HCEC 1CT (cell line): Measurements from ENCODE around the gene BAZ2B.
"Not testable (repeated sequence)": the region's sequence is repeated elsewhere in the genome, so short reads cannot be mapped to it uniquely, and the experiment has no call there.

Source experiments
- DNase-seq: peaks from one replicate; pipeline ENCODE4 v3.0.0-alpha.2; 2017

Gene BAZ2B, protein sequence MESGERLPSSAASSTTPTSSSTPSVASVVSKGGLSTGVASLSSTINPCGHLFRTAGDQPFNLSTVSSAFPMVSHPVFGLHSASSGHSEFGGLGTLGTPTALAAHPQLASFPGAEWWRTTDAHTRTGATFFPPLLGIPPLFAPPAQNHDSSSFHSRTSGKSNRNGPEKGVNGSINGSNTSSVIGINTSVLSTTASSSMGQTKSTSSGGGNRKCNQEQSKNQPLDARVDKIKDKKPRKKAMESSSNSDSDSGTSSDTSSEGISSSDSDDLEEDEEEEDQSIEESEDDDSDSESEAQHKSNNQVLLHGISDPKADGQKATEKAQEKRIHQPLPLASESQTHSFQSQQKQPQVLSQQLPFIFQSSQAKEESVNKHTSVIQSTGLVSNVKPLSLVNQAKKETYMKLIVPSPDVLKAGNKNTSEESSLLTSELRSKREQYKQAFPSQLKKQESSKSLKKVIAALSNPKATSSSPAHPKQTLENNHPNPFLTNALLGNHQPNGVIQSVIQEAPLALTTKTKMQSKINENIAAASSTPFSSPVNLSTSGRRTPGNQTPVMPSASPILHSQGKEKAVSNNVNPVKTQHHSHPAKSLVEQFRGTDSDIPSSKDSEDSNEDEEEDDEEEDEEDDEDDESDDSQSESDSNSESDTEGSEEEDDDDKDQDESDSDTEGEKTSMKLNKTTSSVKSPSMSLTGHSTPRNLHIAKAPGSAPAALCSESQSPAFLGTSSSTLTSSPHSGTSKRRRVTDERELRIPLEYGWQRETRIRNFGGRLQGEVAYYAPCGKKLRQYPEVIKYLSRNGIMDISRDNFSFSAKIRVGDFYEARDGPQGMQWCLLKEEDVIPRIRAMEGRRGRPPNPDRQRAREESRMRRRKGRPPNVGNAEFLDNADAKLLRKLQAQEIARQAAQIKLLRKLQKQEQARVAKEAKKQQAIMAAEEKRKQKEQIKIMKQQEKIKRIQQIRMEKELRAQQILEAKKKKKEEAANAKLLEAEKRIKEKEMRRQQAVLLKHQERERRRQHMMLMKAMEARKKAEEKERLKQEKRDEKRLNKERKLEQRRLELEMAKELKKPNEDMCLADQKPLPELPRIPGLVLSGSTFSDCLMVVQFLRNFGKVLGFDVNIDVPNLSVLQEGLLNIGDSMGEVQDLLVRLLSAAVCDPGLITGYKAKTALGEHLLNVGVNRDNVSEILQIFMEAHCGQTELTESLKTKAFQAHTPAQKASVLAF (N-terminal part only)

DNA sequence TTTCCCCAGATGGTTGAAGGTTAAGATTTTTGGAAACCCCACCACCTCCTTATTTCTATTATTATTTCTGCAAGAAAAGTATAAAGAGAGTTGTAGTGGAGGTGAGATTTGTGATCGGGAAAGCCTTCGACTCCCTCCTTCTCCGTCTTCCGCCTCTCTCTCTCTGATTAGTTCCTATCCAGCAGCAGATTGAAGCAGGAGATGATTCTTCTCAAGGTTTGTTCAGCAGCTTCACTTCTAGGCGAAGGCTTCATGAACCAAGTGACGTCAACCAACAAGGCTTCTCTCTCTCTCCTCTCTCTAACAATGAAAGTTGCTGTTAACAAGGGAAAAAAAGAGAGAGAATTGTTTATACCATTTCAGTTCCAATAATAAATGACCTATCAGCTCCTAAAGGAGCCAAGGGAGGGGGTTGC lies at the start of gene BAZ2B:
BAZ2B (minus strand) TSS at position 263 of the 416 bp plus-strand sequence. CDS start 137,829 bp downstream, outside the sequence.
- peak; percentile 75 for DNase-seq

DNA sequence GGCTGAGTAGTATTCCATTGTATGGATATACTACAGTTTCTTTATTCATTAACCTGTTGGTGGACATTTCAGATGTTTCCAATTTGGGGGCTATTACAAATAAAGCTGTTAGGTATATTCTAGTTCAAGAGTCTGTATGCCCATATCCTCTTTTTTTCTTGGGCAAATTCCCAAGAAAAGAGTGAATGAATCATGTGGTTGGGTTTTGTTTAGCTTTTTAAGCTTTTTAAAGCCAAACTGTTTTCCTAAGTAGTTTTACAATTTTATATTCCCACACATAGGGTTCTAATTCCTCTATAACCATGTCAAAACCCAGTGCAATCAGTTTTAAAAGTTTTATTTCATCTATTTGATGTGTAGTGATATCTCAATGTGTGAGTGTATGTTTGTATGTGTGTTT lies 44.9 kb upstream of the BAZ2B start:
- DNase-seq: peak; percentile 31

DNA sequence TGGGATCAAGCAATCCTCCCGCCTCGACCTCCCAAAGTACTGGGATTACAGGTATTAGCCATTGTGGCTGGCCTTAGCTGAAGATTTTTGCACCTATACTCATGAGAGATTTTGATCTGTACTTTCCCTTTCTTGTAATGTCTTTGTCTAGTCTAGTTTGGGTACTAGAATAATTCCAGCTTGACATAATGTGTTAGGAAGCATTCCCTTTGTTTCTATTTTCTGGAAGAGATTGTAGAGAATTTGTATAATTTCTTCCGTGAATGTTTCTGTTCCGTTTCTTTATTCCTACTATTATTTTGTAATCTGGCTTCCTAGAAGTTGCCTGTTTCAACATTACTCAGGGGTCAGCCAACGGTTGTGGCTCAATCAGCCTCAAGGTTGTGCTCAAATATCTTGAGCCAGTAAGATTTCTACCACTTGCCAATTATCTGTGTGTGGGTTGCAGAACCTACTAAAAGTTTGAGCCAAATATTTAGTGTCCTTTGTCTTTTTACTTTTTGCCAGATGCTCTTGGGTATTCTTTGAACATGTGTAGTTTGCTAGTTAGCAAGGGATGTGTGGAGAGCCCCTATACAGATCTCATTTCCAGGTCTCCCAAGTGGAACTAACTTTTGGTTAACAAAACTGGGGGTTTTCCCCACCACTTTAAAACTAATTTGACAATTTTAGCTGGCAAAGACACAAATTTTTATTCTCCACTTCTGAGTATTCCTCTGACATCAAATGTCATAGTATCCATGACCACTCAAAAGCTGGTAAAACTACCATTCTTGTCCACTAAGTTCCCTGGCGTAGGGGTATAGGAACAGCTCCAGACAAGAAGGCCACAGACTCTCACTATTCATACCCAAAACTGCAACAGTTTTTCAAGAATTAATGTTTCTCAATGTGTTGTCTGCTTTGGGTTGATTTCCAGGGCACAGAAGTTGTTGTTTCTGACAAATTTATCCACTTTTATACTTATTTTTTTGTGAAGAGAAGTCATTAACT lies 42.8 kb upstream of the BAZ2B start:
- no peak for DNase-seq

DNA sequence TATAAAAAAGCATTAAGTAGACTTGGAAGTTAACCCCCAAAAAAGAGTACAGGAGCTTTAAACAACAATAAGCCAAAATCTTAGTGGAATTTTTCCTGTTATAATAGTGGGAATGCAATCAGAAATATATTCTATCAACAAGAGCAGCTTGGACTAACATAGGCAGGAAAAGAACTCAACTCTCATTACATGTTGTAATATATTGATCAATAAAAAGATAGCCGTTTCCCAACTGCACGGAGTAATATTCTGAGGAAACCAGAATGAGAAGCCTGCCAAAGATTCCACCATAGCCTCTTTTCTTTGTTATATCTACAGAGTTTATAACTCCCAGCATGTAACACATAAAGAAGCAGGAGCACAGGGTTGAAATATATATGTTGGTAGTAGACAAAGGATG lies 37.6 kb upstream of the BAZ2B start:
- no peak for DNase-seq

DNA sequence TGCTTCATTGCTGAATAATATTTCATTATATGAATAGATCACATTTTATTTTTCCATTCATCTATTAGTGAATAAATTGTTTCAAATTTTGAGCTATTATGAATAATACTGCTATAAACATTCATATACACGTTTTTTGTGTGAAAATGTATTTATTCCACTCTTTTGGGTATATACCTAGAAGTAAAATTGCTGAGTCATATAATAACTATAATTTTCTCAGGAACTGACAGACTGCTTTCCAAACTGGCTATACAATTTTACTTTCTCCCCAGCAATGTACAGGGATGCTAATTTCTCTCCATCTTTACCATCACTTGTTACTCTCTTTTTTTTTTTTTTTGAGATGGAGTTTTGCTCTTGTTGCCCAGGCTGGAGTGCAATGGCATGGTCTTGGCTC lies 35.5 kb upstream of the BAZ2B start:
- DNase-seq: no peak

DNA sequence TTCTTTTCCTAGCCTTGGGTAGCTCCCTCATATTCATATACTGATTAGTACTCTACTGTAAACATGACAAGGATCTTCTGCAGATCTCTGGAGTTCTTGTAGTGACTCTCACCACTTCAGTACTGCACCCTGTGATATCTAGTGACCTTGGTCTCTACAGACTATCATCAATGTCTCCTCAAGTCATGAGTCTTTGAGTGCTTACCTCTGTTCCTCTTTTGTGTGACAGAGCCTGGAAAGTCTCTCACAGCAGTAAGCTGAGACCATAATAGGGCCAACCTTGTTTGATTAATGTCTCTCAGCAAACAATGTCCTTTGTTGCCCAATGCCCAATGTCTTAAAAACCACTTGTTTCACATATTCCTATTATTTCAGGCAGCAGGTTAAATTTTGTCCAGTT lies 34.2 kb upstream of the BAZ2B start:
- no peak for DNase-seq

DNA sequence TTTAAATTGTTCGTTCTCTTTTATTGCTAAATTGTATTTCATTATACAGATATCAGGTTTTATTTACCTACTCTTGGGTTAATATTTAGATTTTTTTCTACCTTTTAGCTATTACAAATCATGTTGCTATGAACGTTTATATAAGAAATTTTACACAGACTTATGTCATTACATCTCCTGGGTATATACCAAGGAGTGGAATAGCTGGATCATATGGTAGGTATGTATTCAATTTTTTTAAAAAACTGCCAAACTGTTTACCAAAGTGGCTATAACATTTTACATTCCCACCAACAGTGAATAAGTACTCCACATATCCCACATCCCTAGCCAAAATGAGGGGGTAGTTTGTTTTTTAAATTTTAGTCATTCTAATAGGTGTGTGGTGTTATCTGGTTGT lies 32.3 kb upstream of the BAZ2B start:
- DNase-seq: no peak

DNA sequence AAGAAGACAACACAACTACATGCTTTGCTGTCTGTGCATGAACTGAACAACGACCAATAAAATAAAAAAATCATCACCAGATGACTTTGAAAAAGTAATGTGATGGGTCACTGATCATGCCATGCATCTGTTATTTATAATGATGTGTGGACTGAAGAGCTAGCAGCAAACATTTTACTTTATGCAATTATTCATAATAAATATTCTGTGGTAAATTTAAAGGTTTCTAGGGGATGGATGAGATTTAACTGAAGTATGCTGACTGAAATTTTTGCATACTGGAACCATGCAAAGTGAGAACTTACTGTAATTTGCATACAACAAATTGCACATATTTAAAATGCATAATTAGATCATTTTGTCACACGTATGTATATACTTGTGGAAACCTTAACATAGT lies 31.3 kb upstream of the BAZ2B start:
- DNase-seq: no peak

DNA sequence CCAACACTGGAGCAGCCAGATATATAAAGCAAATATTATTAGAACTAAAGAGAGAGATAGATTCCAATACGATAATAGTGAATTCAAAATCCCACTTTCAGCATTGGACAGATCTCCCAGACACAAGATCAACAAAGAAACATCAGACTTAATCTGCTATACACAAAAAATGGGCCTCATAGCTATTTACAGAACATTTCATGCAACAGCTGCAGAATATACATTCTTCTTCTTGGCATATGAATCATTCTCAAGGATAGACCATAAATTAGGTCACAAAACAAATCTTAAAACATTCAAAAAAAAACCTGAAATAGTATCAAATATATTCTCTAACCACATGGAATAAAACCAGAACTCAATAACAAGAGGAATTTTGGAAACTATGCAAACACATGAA lies 23.8 kb upstream of the BAZ2B start:
- peak; percentile 15 for DNase-seq

DNA sequence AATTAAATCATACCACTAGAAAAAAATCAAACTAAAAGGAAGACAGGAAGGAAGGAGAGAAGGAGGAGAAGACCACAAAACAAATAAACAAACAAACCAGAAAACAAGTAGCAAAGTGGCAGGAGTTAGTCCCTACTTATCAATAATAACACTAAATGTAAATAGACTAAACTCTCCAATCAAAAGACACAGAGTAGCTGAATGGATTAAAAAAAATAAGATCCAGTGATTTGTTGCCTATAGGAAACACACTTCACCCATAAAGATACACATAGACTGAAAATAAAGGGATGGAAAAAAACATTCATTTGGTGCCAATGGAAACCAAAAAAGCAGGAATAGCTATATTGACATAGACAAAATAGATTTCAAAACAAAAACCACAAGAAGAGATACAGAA lies 23.4 kb upstream of the BAZ2B start:
- DNase-seq: no peak

DNA sequence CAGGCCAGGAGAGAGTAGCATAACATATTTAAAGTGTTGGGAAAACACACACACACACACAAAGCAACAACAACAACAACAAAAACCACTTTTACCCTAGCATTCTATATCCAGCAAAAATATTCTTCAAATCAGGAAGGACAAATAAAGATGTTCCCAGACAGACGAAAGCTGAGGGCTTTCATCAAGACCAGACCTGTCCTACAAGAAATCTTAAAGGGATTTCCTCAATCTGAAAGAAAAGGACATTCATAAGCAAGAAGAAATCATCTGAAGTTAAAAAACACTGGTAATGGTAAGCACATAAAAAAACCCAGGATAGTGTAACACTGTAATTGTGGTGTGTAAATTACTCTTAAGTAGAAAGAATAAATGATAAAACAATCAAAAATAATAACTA lies 22.7 kb upstream of the BAZ2B start:
- DNase-seq: no peak

DNA sequence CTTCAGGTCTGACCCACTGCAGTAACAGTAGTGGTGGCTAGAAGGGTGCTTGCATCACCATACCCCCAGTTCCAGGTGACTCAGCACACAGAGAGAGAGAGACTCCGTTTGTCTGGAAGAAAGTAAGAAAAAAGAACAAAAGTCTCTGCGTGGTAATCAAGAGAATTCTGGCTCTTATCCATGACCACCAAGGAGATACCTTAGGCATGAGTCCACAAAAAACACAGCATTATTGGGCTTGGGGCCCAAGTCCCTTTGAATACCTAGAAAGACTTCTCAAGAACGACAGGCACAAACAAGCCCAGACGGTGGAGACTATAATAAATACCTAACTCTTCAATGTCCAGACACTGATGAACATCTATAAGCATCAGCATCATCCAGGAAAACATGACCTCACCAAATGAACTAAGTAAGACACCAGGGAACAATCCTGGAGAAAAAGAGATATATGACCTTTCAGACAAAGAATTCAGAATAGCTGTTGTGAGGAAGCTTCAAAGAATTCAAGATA lies 21.7 kb upstream of the BAZ2B start:
- peak; percentile 81 for DNase-seq

DNA sequence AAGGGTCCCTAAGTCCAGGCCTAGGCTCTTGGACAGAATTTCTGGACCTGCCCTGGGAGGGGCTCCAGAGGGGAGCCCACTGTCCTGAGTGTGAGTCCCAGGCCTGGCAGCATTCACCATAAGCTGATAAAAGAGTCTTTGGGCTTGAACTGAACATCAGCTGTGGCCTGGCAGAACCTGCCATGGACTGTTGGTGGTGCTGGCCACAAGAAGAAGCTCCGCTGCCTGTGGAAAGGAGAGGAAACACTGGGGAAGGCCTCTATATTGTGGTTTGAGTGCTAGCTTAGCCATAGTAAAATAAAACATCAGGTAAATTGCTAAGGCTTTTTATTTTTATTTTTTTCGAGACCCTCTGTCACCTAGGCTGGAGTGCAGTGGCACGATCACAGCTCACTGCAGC lies 20.9 kb upstream of the BAZ2B start:
- DNase-seq: no peak

DNA sequence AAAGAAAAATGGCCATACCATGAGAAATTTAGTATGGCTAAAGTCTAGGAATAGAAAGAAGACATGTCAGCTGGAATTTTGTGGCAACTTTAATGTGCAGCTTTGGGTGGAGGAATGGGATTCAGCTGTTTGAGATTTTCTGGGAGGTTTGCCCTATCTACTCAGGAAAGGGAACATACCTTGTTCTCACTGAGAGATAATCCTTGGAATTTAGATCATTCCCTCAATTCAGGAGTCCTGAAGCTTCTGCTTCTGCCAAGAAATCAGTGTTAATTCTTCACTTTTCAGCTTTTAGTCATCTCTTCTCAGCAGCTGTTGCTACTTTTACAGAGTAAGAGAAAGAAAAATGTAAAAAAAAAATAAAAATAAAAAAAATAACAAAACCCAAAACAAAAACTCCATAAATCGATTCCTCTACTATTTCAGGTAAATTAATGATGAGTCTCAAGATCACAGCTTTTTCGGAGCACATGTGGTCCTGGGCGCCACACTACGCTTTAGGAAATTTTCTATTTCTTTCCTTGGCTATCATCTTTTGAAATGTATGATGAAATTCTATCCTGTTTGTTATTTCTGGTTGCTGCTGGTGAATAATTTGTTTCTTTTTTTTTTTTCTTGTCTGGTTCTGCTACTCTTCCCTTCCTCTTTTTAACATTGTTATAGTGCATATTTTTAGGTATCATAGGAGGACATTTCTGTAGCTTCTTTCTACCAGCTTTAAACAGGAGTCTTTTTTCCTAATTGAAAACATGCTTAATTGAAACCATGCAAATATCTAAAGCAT lies 18.9 kb upstream of the BAZ2B start:
- DNase-seq: no peak

DNA sequence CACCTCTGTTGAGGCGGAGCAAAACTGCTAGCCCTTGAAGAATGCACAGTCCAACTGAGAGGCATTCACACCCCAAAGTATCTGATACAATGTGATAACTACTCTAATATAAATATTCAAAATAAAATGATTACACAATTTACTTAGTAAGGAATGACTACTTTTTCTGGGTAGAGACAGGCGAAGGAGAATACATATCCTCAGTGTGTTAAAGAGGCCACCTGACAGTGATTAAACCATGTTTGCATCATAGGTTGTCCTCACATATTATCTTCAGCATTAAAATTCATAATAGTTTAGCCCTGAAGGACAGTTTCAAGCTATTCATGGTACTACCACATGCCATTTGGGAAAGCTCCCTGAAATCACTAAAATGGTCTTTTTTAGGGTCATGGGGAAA lies 16.9 kb upstream of the BAZ2B start:
- DNase-seq: no peak

DNA sequence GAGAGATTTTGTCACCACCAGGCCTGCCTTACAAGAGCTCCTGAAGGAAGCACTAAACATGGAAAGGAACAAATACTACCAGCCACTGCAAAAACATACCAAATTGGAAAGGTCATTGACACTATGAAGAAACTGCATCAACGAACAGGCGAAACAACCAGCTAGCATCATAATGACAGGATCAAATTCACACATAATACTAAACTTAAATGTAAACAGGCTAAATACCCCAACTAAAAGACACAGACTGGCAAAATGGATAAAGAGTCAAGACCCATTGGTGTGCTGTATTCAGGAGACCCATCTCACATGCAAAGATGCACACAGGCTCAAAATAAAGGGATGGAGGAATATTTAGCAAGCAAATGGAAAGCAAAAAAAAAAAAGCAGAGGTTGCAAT lies 9.3 kb upstream of the BAZ2B start:
- DNase-seq: not testable (repeated sequence)

DNA sequence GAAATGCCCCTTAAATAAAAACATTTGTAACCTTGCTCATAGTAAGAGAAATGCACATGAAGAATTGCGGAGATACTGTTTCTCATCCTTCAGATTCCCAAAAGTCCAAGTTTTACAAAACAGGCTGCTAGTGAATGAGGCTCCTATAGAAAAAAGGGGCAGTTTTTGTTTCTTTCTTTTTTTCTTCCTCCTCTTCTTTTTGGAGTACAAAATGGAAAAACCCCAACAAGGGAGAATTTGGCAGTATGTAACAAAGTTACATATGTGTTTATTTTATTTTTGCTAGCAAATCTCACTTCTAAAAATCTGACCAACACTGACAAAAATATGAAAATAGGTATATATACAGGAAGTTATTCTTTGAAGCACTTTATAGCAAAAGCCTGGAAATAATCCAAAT lies 7.1 kb upstream of the BAZ2B start:
- no peak for DNase-seq

DNA sequence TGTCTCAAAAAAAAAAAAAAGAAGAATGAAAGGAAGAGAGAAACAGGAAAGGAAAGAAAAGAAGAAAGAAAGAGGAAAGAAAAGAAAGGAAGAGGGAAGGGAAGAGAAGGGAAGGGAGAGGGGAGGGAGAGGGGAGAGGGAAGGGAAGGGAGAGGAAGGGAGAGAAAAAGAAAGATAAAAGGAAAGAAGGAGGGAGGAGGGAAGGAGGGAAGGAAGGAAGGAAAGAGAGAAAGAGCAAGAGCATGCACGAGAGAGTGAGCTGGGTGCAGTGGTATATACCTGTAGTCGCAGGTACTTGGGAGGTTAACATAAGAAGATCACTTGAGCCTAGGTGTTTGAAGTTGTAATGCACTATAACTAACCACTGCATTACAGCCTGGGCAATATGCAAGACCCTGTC lies 6.6 kb upstream of the BAZ2B start:
- no peak for DNase-seq

DNA sequence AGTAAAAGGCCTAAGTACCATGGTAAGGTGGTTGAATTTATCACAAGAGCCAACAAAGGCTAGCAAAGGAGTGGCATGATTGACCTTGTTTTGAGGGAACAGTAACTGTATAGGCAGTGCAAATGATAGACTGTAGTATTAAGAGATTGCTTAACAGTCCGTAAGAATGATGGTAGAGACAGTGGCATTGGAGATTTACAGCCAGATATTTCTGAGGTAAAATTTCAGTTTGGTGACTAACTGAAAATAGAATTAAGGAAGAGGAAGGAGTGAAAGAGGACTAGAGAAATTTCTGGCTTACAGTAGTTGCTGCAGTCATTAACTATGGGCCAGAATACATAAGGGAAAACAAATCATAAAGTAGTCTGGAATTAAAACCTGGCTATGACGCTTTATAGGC lies 4.4 kb upstream of the BAZ2B start:
- no peak for DNase-seq

DNA sequence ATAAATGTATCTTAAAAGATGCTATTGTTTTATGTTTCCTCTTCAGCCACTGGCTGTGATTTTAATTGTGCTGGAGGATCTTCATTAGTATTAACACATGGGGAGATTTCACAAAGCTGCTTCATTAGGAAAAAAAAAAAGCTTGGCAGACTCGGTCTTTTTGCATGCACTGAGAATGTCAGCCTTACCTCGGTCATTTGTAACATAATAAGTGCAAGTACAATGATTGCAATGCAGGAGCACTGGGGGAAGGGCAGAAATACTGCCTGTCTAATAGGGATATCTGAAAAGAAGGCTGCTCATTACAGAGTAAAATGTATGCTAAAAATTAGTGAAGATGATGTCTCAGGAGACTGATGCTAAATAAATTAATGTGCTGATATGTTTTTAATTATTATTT lies 1.3 kb upstream of the BAZ2B start:
- DNase-seq: no peak

DNA sequence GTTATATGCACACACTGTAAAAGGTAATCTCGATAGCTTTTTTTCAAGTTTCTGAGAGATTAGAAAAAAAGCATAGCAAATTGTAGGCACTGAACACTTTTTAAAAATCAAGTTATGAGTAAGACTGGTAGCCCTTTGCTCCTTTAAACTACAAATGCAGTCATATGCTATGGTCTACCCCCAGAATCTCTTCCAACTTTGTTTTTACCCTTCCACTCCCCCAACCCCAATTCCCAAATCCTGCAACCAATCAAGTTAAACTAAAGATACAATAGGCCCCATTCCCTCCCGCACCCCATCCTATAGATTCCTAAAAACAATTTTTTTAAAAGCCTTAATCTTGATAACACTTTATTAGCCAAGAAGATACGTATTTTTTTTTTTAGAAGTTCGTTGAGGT lies 752 bp upstream of the BAZ2B start:
- no peak for DNase-seq
